GM08714 (cell line): ENCODE data around the gene EIF5A.

Experiments
- H3K4me3 ChIP-seq: fragments of 200-500 bp; sonication (Bioruptor generic); 2 replicates; pipeline ENCODE4 v1.5.1; 2014; ENCODE audit warnings: mild to moderate bottlenecking, low read length, inconsistent platforms
- ZNF274 ChIP-seq: IDR thresholded peaks from 2 replicates; pipeline ENCODE4 v1.6.1; 2012; ENCODE audit warnings: mild to moderate bottlenecking, low read depth, low read length

EIF5A gene

GRCh38 chr17:7306911-7307685 lies at the start of gene EIF5A:
Gene EIF5A (plus strand): TSS chr17:7307628. CDS start chr17:7309636, 2,008 bp downstream.
- peak within 1 kb of the TSS; percentile 94 for H3K4me3 ChIP-seq
- no peak for TF ChIP-seq ZNF274

- H3K4me3 ChIP-seq = no peak overlapping the region
- no peak for TF ChIP-seq ZNF274
Observed at GRCh38 chr17:7258731-7259554, 48.5 kb upstream of the EIF5A start.

GRCh38 chr17:7259555-7259889 lies 47.9 kb upstream of the EIF5A start:
- no peak overlapping the region for H3K4me3 ChIP-seq
- TF ChIP-seq ZNF274 = no peak

GRCh38 chr17:7260151-7260550 lies 47.3 kb upstream of the EIF5A start:
- H3K4me3 ChIP-seq = no peak overlapping the region
- no peak for TF ChIP-seq ZNF274

- no peak for TF ChIP-seq ZNF274
- peak overlapping the region; percentile 11; the same call in 1 of the 2 replicates for H3K4me3 ChIP-seq
Observed at GRCh38 chr17:7260651-7261378, 46.6 kb upstream of the EIF5A start.

GRCh38 chr17:7261379-7262191 lies 45.8 kb upstream of the EIF5A start:
- peak overlapping the region; percentile 11; the same call in 1 of the 2 replicates for H3K4me3 ChIP-seq

GRCh38 chr17:7262192-7262934 lies 45.1 kb upstream of the EIF5A start, which contains the start of gene CLDN7:
Gene CLDN7 (minus strand): TSS chr17:7262478. CDS start chr17:7262043, 435 bp downstream.
- TF ChIP-seq ZNF274 = no peak
- peak within 1 kb of the TSS; percentile 11; the same call in 1 of the 2 replicates for H3K4me3 ChIP-seq

More at GRCh38 chr17:7261379-7262191, 45.8 kb upstream of the EIF5A start:
- TF ChIP-seq ZNF274 = no peak

- TF ChIP-seq ZNF274 = no peak
- no peak overlapping the region for H3K4me3 ChIP-seq
Observed at GRCh38 chr17:7262935-7263800, 44.3 kb upstream of the EIF5A start.

- no peak overlapping the region for H3K4me3 ChIP-seq
- no peak for TF ChIP-seq ZNF274
Observed at GRCh38 chr17:7263801-7264078, 43.7 kb upstream of the EIF5A start.

- H3K4me3 ChIP-seq = no peak overlapping the region
- no peak for TF ChIP-seq ZNF274
Observed at GRCh38 chr17:7266784-7267183, 40.6 kb upstream of the EIF5A start.

- no peak for TF ChIP-seq ZNF274
Observed at GRCh38 chr17:7279448-7279847, 28.0 kb upstream of the EIF5A start.

GRCh38 chr17:7280519-7281073 lies 26.8 kb upstream of the EIF5A start:
- peak overlapping the region; percentile 26; the same call in 1 of the 2 replicates for H3K4me3 ChIP-seq
- TF ChIP-seq ZNF274 = no peak

More at GRCh38 chr17:7279448-7279847, 28.0 kb upstream of the EIF5A start:
- H3K4me3 ChIP-seq = no peak overlapping the region
